Psoas muscle (tissue), 8 donors: ENCODE data around the gene FGF1. TPM values are rescaled to one million over a fixed set of nuclear protein-coding genes. Genes with fewer than 3 reads are reported as not detected.

Experiments
- ATAC-seq, 4 donors: fragments of 200-7000 bp; cut with Tn5 transposase; one replicate each; pipeline ENCODE4 v1.9.1; 2020; ENCODE audit warnings: moderate library complexity in 3 of 4, mild to moderate bottlenecking in 2 of 4
- DNase-seq, 2 donors: peaks; one replicate each; pipeline ENCODE4 v3.0.0-alpha.2; 2020
- H3K27ac ChIP-seq: fragments of 200-600 bp; one replicate; pipeline ENCODE4 v1.8.0; 2022
- H3K27me3 ChIP-seq, 3 donors: fragments of 200-600 bp in 1 of 3; one replicate each; pipeline versions ENCODE4 v1.6.1 to v1.8.0; 2013 to 2022; ENCODE audit warnings: low read length in 2 of 3, mild to moderate bottlenecking in 2 of 3, moderate library complexity in 1 of 3; ENCODE audit not compliant: insufficient read depth in 3 of 3
- H3K36me3 ChIP-seq, 2 donors: fragments of 200-600 bp in 1 of 2; one replicate each; pipeline versions ENCODE4 v1.6.1 to v1.8.0; 2013 to 2022; ENCODE audit warnings: low read depth in 1 of 2, mild to moderate bottlenecking in 1 of 2, moderate library complexity in 1 of 2; ENCODE audit not compliant: insufficient read depth in 1 of 2
- H3K4me1 ChIP-seq: fragments of 200-600 bp; one replicate; pipeline ENCODE4 v1.8.0; 2022
- H3K4me3 ChIP-seq: fragments of 200-600 bp; one replicate; pipeline ENCODE4 v1.8.0; 2022; ENCODE audit warnings: mild to moderate bottlenecking
- H3K9me3 ChIP-seq: fragments of 200-600 bp; one replicate; pipeline ENCODE4 v1.8.0; 2022
- WGBS, 3 donors: extraction: QIAGEN DNeasy Blood & Tissue Kit; methylation state at CpG; one replicate each; pipeline versions ENCODE4 v1.1.6 to v1.1.7; 2013; 5-methylcytosine and 5-hydroxymethylcytosine counted together
- intact Hi-C, 2 donors: fragments of 100-400 bp; cut with DNase I; formaldehyde crosslinking; loops; one replicate each; pipeline versions ENCODE4 v1.11.0 to v1.14.2; 2022
- polyA plus RNA-seq, 3 donors: library from polyadenylated mRNA; stranded (reverse); fragments of 200-250 nt; gene quantifications; one replicate each; pipeline ENCODE4 v1.2.3, GENCODE V29; 2013
- total RNA-seq, 4 donors: library from RNA; stranded (reverse); fragmentation: NEBNext Ultra II Directional in 2 of 4; extraction: Animal tissue kit (Norgen Biotek cat#: 25700) in 2 of 4; gene quantifications; one replicate each; pipeline versions ENCODE4 v1.2.1 to v1.2.4, GENCODE V29; 2021 to 2023
- TF ChIP-seq, protein P1 (sequence below): fragments of 200-600 bp; IDR thresholded peaks from one replicate; pipeline ENCODE4 v1.8.0; 2022; ENCODE audit warnings: antibody characterized with exemption
- donor health status: healthy with polysubstance abuse.
- donor health status: DM: no; HTN: no; CAD: no; lungs with moderate emphysema.
- donor health status: Bipolar disorder and iron deficiency.
- donor health status: healthy.
- donor health status: DM: yes; HTN: yes; CAD: no.
- donor health status: DM: no; HTN: no; CAD: no.
- donor health status: DM: no; HTN: no; CAD: no.
- donor health status: DM: yes; HTN: yes; CAD: no.

FGF1 gene
- total and polyA plus RNA-seq, 7 donors: 0.34 to 7.1 (median 1.00) TPM

DNA sequence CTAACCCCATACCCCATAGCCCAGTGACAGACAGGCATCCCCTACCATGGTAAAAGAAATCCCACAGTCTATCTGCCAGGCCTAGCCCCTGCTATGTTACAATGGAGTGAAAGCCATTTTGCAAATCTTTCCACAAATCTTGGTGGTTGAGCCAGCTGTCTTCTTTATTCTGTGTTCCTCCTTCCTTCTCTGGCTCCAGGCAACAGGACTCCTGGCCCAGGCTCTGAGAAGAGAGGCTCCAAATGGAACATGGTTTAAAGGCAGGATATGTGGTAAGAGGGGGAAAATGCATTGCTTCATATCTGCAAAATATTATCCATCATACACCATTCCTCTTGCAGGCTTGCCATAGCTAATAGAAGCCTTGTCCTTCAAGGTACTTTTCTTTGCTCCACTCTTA, 25.2 kb downstream of the FGF1 start:
- Histone ChIP-seq H3K4me1 (no peaks in the 10 kb centered on the region), H3K36me3 (no peaks in the 10 kb centered on the region), H3K27ac (no peak overlapping the region), H3K4me3 (no peak overlapping the region), H3K27me3 (no peaks in the 10 kb centered on the region), H3K9me3 (no peaks in the 10 kb centered on the region)
- no peak for ATAC-seq
- TF ChIP-seq, protein P1, sequence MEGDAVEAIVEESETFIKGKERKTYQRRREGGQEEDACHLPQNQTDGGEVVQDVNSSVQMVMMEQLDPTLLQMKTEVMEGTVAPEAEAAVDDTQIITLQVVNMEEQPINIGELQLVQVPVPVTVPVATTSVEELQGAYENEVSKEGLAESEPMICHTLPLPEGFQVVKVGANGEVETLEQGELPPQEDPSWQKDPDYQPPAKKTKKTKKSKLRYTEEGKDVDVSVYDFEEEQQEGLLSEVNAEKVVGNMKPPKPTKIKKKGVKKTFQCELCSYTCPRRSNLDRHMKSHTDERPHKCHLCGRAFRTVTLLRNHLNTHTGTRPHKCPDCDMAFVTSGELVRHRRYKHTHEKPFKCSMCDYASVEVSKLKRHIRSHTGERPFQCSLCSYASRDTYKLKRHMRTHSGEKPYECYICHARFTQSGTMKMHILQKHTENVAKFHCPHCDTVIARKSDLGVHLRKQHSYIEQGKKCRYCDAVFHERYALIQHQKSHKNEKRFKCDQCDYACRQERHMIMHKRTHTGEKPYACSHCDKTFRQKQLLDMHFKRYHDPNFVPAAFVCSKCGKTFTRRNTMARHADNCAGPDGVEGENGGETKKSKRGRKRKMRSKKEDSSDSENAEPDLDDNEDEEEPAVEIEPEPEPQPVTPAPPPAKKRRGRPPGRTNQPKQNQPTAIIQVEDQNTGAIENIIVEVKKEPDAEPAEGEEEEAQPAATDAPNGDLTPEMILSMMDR: no peak
- no peak for DNase-seq
- intact Hi-C loops: no loop called here

DNA sequence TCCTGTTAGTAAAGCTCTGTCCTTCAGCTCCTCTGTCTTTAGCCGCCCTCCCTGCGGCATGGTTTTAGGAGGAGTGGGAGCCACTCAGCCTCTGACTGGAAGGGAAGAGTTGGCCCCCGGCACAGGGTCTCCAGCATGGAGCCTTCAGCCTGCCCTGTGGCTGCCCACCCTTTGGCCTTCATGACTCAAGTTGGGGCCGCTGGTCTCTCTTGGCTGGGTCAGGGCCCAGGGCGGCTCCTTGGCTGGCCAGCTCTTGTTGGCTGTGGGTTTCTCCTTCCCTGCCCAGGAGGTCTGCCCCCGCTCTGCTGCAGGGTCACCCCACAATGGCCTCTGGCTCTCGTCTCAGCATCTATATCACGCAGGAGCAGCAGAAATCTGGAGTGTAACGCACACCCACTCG, 25.7 kb downstream of the FGF1 start:
- ATAC-seq: no peak
- Histone ChIP-seq H3K27ac (no peak overlapping the region), H3K36me3 (no peaks in the 10 kb centered on the region), H3K4me1 (no peaks in the 10 kb centered on the region), H3K9me3 (no peaks in the 10 kb centered on the region), H3K4me3 (no peak overlapping the region), H3K27me3 (no peaks in the 10 kb centered on the region)
- TF ChIP-seq, protein P1: no peak
- intact Hi-C loops: no loop called here
- no peak for DNase-seq
- WGBS, 3 donors: 92 to 96% (median 93%) methylated on average over 10 of the region's 10 CpGs

DNA sequence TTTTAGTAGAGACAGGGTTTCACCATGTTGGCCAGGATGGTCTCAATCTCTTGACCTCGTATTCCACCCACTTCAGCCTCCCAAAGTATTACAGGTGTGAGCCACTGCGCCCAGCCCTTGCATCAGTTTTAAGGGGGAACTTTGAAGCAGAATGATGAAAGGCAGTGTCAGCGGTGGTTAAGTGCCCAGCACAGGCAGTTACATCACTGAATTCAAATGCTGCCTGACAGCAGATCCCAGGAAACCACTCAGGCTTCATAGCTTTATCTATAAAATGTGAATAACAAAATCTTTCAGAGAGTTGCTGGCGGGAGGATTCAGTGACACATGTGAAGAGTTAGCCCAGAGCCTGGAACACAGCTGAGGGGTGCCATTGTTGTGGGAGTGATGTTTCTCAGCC, 26.5 kb downstream of the FGF1 start:
- no peak overlapping the region for H3K4me3 ChIP-seq
- DNase-seq (no peak), ATAC-seq (no peak)
- H3K27me3 ChIP-seq: no peaks in the 10 kb centered on the region
- intact Hi-C loops: loop anchor here in 1 of 2 donors (5.0 kb wide), 2 partner anchors 47 to 223 kb away; no protein-coding TSS in a partner anchor
- WGBS, 3 donors: 92 to 98% (median 92%) methylated on average over 4 of the region's 4 CpGs
- TF ChIP-seq, protein P1: no peak
- no peaks in the 10 kb centered on the region for H3K36me3 ChIP-seq
- H3K27ac ChIP-seq: no peak overlapping the region
- H3K4me1 ChIP-seq: peaks cover 7% of the 10 kb centered on the region
- no peaks in the 10 kb centered on the region for H3K9me3 ChIP-seq

DNA sequence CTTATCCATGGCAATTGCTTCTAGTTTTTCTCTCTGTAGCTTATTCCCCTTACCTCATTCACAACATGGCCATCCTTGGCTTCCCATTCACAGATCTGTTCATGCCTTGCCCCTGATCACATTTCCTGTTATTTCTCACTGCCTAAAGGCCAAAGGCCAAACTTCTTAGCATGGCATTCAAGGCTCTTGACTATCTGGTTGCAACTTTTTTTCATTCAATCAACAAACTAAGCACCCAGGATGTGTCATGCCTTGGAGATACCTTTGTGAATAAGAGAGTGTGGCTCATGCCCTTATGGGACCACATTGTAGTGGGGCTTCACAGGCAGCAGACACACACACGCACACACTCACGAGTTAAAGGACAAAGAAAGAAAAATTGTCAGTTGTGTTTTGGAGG, 27.6 kb downstream of the FGF1 start:
- DNase-seq (no peak), ATAC-seq (no peak)
- TF ChIP-seq, protein P1: no peak
- WGBS, 3 donors: 91 to 98% (median 94%) methylated on average over 2 of the region's 2 CpGs
- Histone ChIP-seq H3K4me3 (no peak overlapping the region), H3K27me3 (no peaks in the 10 kb centered on the region), H3K27ac (no peak overlapping the region), H3K4me1 (peaks cover 7% of the 10 kb centered on the region), H3K9me3 (no peaks in the 10 kb centered on the region), H3K36me3 (no peaks in the 10 kb centered on the region)
- intact Hi-C loops: loop anchor here in 1 of 2 donors (5.0 kb wide), 2 partner anchors 46 to 224 kb away; no protein-coding TSS in a partner anchor

DNA sequence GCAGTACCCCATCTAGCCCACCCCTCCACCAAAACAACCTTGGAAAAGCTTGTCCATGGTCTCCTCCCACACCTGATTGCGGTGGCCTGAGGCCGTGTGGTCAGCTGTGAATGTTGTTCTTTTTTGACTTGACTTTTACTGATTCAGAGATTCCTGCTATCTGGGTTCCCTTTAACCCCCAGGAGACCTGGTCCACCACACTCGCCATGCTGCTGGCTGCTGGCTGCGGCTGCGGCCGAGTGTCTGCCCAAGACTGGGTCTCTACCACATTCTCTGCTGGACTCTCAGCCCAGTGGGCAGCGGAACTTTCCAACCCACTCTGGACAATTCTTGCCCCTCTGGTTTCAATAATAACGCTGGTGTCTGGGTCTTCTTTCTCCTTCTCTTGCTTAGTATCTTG, 28.4 kb downstream of the FGF1 start:
- Histone ChIP-seq H3K36me3 (no peaks in the 10 kb centered on the region), H3K27me3 (no peaks in the 10 kb centered on the region), H3K4me3 (no peak overlapping the region), H3K9me3 (no peaks in the 10 kb centered on the region), H3K27ac (no peak overlapping the region), H3K4me1 (peaks cover 7% of the 10 kb centered on the region)
- DNase-seq: no peak
- WGBS, 3 donors: 94 to 97% (median 96%) methylated on average over 8 of the region's 8 CpGs
- intact Hi-C loops: loop anchor here in 1 of 2 donors (5.0 kb wide), 2 partner anchors 45 to 225 kb away; no protein-coding TSS in a partner anchor
- no peak for ATAC-seq
- TF ChIP-seq, protein P1: no peak
